ENCODE measurements around the gene ZRANB1.

DNA sequence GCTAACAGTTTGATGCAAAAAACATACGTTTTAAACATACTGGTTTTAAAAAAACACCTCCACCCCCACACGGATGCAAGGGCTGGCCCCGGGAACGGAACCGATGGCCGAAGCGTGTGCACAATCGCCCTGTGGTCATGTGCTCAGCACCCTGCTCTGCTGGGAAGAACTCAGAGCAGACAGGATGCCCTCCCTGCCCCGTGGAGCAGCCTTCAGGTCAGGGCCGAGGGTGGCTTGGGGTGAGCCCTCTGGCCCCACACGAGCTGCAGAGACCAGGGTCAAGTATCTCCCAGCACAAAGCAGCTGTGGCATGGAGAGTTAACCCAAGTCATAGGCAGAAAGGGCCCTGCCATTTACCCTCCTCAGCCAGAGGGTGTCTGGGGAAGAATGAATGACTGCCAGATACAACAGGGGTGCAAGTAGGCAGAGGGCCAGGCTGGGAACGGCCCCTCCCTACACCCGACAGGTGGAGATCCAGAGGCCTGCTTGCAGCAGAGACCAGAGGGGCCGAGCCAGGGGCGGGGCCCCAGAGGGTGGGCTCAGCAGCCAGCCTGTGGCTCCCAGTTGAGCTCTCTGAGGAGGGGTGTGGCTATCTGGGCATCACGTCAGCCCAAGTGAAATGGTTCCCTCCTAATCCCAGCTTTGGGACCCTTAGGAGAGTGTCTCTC, 56.8 kb downstream of the ZRANB1 start:
- no peak for TF ChIP-seq CTCF (IDR thresholded peaks at IDR 0.05)
- TF ChIP-seq EP300 (IDR thresholded peaks at IDR 0.05), result no peak
- no peak for TF ChIP-seq POLR2AphosphoS5 (IDR thresholded peaks at IDR 0.05)
- no peak for TF ChIP-seq POLR2A (IDR thresholded peaks at IDR 0.05)
